Middle frontal gyrus (tissue), 1 donor: ENCODE data around the gene LRRC70.
"Not testable (repeated sequence)": the region's sequence is repeated elsewhere in the genome, so short reads cannot be mapped to it uniquely, and the experiment has no call there.

Source experiments
- DNase-seq: peaks from one replicate; pipeline ENCODE4 v3.0.0-alpha.2; 2015; ENCODE audit warnings: low spot score; ENCODE audit errors: extremely low spot score

Gene LRRC70

GRCh38 chr5:62578540-62578939 is at the start of gene LRRC70:
TSS of gene LRRC70 (plus strand) at chr5:62578819. CDS start at chr5:62579439, 620 bp downstream.
- no peak for DNase-seq

- DNase-seq, result no peak
Measured at GRCh38 chr5:62533597-62533996, 45.0 kb upstream of the LRRC70 start.

GRCh38 chr5:62534461-62535236 is 44.0 kb upstream of the LRRC70 start:
- DNase-seq, result no peak

DNA sequence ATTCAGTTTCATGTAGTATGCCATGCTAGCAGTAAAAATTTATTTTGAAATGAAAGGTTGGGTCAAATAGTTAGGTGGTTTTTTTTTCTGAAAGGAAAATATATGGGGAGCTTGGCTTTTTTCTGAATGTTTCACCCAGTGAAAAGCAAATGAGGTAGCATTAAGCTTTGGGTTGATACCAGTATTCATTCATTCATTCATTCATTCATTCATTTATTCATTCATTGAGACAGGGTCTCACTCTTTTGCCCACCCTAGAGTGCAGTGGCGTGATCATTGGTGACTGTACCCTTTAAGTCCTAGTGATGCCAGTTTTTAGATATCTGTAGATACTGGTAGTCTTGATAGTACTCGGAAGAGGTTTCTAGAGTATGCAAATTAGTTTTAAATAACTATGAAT is 42.4 kb upstream of the LRRC70 start:
- DNase-seq, result no peak

DNA sequence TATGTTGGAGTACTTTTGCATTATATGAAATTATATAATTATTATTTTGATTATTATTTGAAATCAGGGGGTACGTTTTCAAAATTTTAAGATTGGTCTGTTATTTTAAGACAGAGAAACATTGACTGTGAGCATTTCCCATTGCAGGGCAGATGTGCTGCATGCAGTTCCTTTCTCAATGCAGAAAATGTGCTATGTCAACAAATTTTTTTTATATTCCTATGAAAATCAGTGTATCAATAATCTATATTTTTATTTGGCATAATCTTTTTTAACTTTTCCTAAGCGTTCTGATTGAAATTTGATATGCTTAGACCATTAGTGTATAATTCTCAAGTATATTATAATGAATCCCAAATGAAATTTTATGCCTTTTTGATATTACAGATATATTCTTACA is 41.8 kb upstream of the LRRC70 start:
- no peak for DNase-seq

DNA sequence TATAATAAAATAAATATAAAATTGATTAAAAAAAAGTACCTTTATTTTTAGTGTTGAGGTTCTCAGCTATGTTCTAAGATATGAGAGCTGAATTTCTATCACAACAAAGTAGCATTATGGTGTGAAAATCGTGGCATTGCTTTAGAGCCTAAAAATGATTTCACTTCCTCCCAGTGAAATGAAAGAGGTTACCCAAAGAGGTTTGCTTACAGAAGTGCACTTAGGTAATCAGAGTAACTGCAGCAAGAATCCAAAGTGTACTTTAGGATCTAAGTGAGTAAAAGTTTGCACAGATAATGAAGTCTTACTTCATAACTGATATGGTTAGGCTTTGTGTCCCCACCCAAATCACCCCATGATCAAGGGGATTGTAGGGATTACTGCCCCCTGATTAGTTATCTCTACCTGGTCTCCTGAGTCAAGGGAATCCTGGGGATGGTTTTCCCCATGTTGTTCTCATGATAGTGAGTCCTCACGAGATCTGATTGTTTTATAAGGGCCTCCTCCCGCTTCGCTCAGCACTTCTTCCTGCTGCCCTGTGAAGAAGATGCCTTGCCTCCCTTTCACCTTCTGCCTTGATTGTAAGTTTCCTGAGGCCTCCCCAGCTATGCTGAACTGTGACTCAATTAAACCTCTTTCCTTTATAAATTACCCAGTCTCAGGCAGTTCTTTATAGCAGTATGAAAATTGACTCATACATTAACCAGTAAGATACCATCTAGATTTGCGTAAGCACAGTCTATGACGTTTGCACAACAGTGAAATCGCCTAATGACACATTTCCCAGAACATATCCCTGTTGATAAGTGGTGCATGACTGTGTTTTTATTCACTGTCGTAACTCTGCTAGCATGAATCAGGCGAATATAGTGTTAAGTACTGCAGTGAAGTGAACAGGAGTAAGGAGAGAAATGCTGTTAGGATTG is 40.3 kb upstream of the LRRC70 start:
- DNase-seq, result no peak

DNA sequence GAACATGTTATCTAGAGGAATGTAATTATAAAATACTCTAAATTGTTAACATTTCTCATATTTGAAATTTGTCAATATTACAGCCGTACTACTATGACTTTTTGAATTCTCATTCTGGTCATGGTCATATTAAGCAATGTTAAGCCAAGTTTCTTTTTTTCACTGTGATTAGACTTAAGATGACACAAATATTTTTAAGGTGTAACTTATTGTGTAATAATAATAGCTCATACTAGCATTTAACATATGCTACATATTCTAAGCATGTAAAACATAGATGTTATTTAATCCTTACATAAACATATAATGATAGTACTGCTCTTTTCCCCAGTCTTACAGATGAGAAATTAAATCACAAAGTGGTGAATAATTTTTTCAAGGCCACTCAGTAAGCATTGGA is 35.9 kb upstream of the LRRC70 start:
- DNase-seq, result no peak

GRCh38 chr5:62547945-62548630 is 30.5 kb upstream of the LRRC70 start:
- no peak for DNase-seq

- DNase-seq, result no peak
Measured at GRCh38 chr5:62550103-62550502, 28.5 kb upstream of the LRRC70 start.

GRCh38 chr5:62555930-62556329 is 22.7 kb upstream of the LRRC70 start:
- DNase-seq, result no peak

DNA sequence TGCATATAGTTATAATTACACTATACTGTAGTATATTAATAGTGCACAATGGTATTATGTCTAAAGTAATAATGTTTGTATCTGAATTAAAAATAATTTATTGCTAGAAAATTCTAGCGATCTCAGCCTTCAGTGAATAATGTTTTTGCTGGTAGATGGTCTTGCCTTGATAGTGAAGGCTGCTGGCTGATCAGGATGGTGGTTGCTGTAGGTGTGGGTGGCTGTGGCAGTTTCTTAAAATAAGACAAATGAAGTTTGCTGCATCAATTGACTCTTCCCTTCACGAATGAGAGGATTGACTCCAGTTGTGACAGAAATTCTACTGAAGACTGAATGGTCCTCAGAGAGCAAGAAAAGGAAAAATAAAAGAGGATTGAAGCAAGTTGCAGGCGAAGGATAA is 19.7 kb upstream of the LRRC70 start:
- no peak for DNase-seq

GRCh38 chr5:62560786-62561185 is 17.8 kb upstream of the LRRC70 start:
- no peak for DNase-seq

DNA sequence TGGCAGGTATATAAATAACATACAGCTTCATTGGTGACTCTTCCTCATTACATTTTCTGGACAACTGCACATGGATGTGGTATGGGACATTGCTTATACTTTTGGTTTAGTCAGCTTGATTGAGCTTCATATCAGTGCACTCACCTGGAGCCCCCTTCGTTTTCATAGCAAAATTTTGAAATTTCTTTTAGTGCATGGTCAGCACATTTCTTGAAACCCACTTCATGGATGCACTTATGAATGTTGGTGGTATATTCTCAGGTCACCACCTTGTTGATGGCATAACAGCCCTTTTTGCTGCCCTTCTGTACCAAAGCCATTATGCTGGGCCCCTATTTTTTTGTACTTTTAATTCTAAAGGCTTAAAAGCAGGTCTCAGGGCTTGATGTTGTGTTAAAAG is 16.7 kb upstream of the LRRC70 start:
- DNase-seq, result no peak

- no peak for DNase-seq
Measured at GRCh38 chr5:62562867-62563266, 15.8 kb upstream of the LRRC70 start.

DNA sequence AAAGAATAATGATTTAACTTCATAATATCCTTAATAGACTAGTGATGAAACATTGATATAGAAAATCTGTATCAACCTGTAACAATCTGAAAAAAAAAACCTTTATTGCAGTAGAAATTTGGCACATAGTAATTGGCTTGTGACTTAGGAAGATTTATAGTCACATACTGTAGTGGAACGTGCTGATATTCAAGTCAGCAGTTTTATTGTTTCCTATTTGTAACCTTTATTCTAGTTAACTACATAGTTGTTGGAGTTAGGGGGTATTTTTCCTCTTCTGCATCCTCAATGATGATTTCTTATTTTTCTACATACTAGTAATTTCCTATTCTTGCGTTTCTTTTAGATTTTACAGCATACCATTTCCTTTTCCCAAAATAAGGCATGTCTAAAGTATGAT is 14.5 kb upstream of the LRRC70 start:
- DNase-seq, result no peak

DNA sequence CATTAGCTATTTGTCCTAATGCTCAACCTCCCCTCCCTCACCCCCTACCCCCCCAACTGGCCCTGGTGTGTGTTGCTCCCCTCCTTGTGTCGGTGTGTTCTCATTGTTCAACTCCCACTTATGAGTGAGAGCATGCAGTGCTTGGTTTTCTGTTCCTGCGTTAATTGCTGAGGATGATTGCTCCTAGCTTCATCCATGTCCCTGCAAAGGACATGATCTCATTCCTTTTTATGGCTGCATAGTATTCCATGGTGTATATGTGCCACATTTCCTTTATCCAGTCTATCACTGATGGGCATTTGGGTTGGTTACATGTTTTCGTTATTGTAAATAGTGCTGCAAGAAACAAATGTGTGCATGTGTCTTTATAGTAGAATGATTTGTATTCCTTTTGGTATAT is 12.9 kb upstream of the LRRC70 start:
- not testable (repeated sequence) for DNase-seq

DNA sequence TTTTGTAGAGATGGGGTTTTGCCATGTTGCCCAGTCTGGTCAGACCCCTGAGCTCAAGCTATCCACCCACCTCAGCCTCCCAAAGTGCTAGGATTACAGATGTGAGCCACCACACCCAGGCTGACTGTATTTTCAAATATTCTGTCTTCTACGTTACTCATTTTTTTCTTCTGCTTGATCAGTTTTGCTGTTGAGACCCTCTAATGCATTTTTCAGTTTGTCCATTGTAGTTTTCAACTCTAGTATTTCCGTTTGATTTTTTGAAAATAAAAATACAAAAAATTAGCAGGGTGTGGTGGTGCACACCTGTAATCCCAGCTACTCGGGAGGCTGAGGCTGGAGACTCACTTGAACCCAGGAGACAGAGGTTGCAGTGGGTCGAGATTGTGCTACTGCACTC is 10.5 kb upstream of the LRRC70 start:
- no peak for DNase-seq

DNA sequence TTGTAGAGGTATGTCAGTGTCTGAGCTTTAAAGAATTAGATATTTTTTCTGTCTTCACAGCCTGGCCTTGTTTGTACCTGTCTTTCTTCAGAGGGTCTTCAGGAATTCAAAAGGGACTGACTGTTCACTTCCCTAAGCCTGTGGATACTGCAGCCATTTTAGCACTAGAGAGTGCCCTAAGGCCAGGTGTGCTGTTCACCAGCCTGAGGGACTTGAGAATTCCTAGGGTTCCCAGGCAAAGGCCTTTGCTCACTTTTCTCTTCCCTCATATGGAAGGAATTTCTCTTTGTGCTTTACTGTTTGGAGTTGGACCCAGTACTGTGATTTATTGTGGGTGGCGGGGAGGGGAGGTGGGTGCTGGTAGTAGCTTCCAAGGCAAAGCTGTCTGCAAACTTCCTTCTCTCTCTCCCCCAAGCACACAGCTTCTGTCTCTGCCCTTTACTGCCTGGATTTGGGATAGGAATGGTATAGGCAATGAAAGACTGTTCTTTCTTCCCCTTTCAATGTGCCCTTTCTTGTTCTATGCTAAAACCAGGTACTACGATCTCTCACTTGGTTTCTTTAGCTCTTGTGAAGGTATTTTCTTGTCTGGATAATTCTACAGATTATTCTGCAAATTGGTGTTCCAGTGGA is 9.7 kb upstream of the LRRC70 start:
- DNase-seq, result no peak

DNA sequence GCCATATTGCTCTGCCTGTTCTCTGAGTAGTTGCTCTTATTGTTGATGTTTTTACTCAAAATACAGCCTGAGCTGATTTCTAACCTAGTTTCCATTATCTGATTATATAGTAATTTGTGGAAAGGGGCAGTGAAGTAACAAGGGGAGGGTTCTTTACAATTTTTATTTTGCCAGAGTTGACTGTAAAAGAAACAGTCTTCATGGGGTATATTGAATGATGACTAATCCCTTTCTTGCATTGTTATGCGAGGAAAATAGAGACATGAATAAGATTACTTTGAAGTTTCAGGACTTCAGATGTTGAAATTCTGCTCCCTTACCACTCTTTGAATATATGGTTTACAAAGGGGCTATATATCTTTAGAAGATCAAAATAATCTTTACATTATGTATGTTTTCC is 9.1 kb upstream of the LRRC70 start:
- DNase-seq, result no peak

- DNase-seq, result no peak
Measured at GRCh38 chr5:62572918-62573514, 5.6 kb upstream of the LRRC70 start.

GRCh38 chr5:62574599-62574998 is 4.0 kb upstream of the LRRC70 start:
- DNase-seq, result no peak
